Neuronal stem cell (in vitro differentiated cells): ENCODE results near the gene ARHGEF9.

Experiments
- DNase-seq: peaks from one replicate; pipeline ENCODE4 v3.0.0-alpha.2; 2013; ENCODE audit warnings: low spot score
- H2AFZ ChIP-seq: one replicate; pipeline ENCODE4 v1.6.1; 2013; ENCODE audit warnings: mild to moderate bottlenecking, low read length, inconsistent platforms
- H2AK5ac ChIP-seq: 2 replicates; pipeline ENCODE4 v1.6.1; 2013; ENCODE audit warnings: low read depth, mild to moderate bottlenecking, inconsistent platforms, low read length, moderate library complexity, mixed read lengths
- H2BK120ac ChIP-seq: 2 replicates; pipeline ENCODE4 v1.6.1; 2013; ENCODE audit warnings: low read depth, mild to moderate bottlenecking, inconsistent platforms, low read length, moderate library complexity, mixed read lengths
- H2BK12ac ChIP-seq: one replicate; pipeline ENCODE4 v1.6.1; 2013; ENCODE audit warnings: low read length, inconsistent platforms
- H2BK15ac ChIP-seq: 2 replicates; pipeline ENCODE4 v1.6.1; 2013; ENCODE audit warnings: mild to moderate bottlenecking, low read length, inconsistent platforms, mixed read lengths
- H2BK5ac ChIP-seq: one replicate; pipeline ENCODE4 v1.6.1; 2013; ENCODE audit warnings: inconsistent platforms, mild to moderate bottlenecking, low read length, moderate library complexity
- H3K14ac ChIP-seq: one replicate; pipeline ENCODE4 v1.6.1; 2013; ENCODE audit warnings: low read length, inconsistent platforms
- H3K18ac ChIP-seq: 2 replicates; pipeline ENCODE4 v1.6.1; 2013; ENCODE audit warnings: low read length, inconsistent platforms
- H3K23ac ChIP-seq: 2 replicates; pipeline ENCODE4 v1.6.1; 2013; ENCODE audit warnings: low read depth, mild to moderate bottlenecking, mixed read lengths, low read length, inconsistent platforms; ENCODE audit not compliant: poor library complexity
- H3K27ac ChIP-seq: replicated peaks from 3 replicates; pipeline ENCODE4 v1.5.1; 2013; ENCODE audit warnings: low read length, inconsistent platforms
- H3K27me3 ChIP-seq, 3 experiments: 2 replicates each; pipeline ENCODE4 v1.6.1; 2013; ENCODE audit warnings: low read length in 3 of 3, mild to moderate bottlenecking in 2 of 3, inconsistent platforms in 1 of 3, low read depth in 1 of 3, mixed read lengths in 1 of 3, moderate library complexity in 1 of 3; ENCODE audit not compliant: control insufficient read depth in 3 of 3, insufficient read depth in 3 of 3
- H3K36me3 ChIP-seq, 2 donors: replicated peaks in 1 of 2; 2 replicates each; pipeline ENCODE4 v1.6.1; 2013; ENCODE audit warnings: low read length in 2 of 2; ENCODE audit not compliant: control insufficient read depth in 2 of 2, insufficient read depth in 2 of 2
- H3K4ac ChIP-seq: 2 replicates; pipeline ENCODE4 v1.6.1; 2013; ENCODE audit warnings: inconsistent platforms, mild to moderate bottlenecking, low read length, moderate library complexity
- H3K4me1 ChIP-seq, 2 donors: 1 replicate in 1 of 2; 2 replicates in 1 of 2; pipeline ENCODE4 v1.6.1; 2013; ENCODE audit warnings: low read length in 2 of 2, low read depth in 1 of 2; ENCODE audit not compliant: control insufficient read depth in 2 of 2, insufficient read depth in 1 of 2
- H3K4me2 ChIP-seq: one replicate; pipeline ENCODE4 v1.6.1; 2013; ENCODE audit warnings: mild to moderate bottlenecking, low read length, inconsistent platforms; ENCODE audit not compliant: insufficient read depth, poor library complexity, severe bottlenecking
- H3K4me3 ChIP-seq, 2 donors: 2 replicates each; pipeline ENCODE4 v1.5.1; 2013; ENCODE audit warnings: low read length in 2 of 2, mild to moderate bottlenecking in 2 of 2, inconsistent platforms in 1 of 2, moderate library complexity in 1 of 2
- H3K79me1 ChIP-seq: one replicate; pipeline ENCODE4 v1.6.1; 2013; ENCODE audit warnings: low read depth, mild to moderate bottlenecking, inconsistent platforms, low read length, moderate library complexity
- H3K9ac ChIP-seq: one replicate; pipeline ENCODE4 v1.6.1; 2013; ENCODE audit warnings: mild to moderate bottlenecking, low read depth, low read length, inconsistent platforms; ENCODE audit not compliant: poor library complexity
- H3K9me3 ChIP-seq, 2 donors: replicated peaks in 1 of 2; 2 replicates each; pipeline versions ENCODE3 to v1.6.1; 2013; ENCODE audit warnings: low read length in 2 of 2, mild to moderate bottlenecking in 2 of 2, inconsistent platforms in 1 of 2, low read depth in 1 of 2, mixed read lengths in 1 of 2, moderate library complexity in 1 of 2; ENCODE audit not compliant: control insufficient read depth in 2 of 2, insufficient read depth in 1 of 2
- H4K8ac ChIP-seq: one replicate; pipeline ENCODE4 v1.6.1; 2013; ENCODE audit warnings: low read depth, mild to moderate bottlenecking, inconsistent platforms, low read length, moderate library complexity
- H4K91ac ChIP-seq: one replicate; pipeline ENCODE4 v1.6.1; 2013; ENCODE audit warnings: low read length, low read depth, mild to moderate bottlenecking, inconsistent platforms; ENCODE audit not compliant: poor library complexity
- WGBS, 2 donors: extraction: QIAGEN DNeasy Blood & Tissue Kit; methylation state at CpG; one replicate each; pipeline ENCODE4 v1.1.7; 2013; ENCODE audit warnings: missing lambda C conversion rate in 2 of 2, mixed read lengths in 1 of 2; ENCODE audit not compliant: insufficient read length in 2 of 2, insufficient replicate concordance in 1 of 2; ENCODE audit errors: extremely low coverage in 2 of 2; 5-methylcytosine and 5-hydroxymethylcytosine counted together

Gene ARHGEF9

DNA sequence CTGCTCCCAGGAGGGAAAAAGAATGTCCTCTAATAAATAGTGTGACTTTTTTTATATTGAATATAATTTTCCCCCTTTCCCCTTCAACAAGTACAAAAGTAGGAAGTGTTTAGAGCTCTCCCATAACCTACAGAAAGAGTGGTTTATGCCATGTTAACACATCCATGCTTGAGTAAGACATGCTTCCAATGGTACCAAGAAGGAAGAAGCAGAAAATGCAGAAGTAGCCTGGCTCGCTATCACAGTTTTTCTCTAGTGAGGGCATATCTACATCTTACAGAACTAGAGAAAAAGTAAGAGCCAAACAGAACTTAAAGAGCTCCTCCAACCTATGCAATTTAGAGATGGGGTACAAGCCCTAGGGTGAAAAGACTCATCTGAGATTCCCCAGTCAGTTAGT lies 82.5 kb downstream of the ARHGEF9 start:
- Histone ChIP-seq H2AK5ac (no peak overlapping the region), H3K4me3 (no peak overlapping the region), H3K36me3 (peaks cover 13 to 87% of the 10 kb centered on the region in 2 donors), H3K23ac (no peak overlapping the region), H3K18ac (no peak overlapping the region), H3K4me1 (no peaks in the 10 kb centered on the region), H2BK120ac (no peak overlapping the region), H2AFZ (no peak overlapping the region), H3K9me3 (peaks cover 3 to 12% of the 10 kb centered on the region in 2 donors), H4K8ac (no peak overlapping the region), H3K27ac (no peak overlapping the region), H2BK12ac (no peak overlapping the region), H4K91ac (no peak overlapping the region), H2BK5ac (no peak overlapping the region), H3K4ac (no peak overlapping the region), H3K9ac (no peak overlapping the region), H3K14ac (no peak overlapping the region), H3K79me1 (no peaks in the 10 kb centered on the region), H3K27me3 (no peaks in the 10 kb centered on the region), H3K4me2 (no peak overlapping the region), H2BK15ac (no peak overlapping the region)
- no CpG with 5 or more reads among the region's 1 CpG for WGBS, 2 donors
- DNase-seq, result no peak

DNA sequence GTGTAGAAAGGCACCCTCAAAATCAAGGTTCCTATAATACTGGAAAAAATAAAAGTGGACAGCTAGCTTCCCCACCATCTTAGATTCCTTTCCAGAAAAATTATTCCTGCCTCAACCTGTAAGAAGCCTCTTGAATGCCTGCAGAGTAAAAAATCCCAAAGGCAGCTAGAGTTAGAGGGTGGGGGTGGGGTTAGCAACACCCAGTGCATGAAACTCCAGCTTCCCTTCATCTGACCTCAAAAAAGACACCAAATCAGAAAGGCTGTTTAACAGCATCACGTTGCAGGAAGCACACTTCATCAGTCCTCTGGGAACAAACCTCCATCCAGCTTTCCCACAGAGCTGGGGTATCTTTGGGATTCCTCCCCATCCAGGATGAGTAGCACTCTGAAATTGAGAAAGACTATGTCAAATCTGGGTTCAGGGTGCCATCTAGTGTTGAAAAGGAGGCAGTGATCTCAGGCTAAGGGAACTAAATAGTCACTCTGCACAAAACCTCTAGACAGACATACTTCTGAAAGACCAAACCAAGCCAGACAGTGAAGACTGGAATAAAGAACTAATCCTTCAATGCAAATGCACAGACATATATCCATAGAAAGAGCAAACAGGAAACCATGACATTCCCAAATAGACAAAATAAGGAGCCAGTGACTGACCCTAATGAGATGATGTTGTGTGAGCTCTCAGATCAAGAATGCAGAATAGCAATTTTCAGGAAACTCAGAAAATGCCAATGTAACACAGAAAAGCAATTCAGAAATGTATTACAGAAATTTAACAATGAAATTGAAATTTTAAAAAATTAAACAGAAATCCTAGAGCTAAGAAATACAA lies 97.9 kb downstream of the ARHGEF9 start:
- Histone ChIP-seq H3K4me2 (no peak overlapping the region), H3K4me3 (no peak overlapping the region), H3K9me3 (peaks cover 0 to 9% of the 10 kb centered on the region in 2 donors)

DNA sequence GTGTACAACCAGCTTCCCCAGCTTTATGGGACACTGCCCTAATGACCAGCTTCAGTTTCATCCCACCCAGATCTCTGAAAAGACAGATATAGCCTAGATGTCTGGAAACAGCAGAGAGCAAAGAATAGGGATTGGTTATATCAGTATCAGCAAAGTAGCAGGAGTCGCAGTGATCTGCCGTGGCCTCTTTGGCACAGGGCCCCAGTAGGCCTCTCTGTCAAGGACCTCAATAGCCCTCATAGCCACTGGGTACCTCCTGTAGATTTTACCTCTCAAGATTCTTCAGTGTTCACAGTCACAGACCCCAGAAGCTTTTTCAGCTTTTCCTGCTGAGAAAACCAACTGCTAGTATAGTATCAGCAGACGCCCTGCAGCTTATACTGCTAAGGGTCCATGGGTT lies 104.6 kb downstream of the ARHGEF9 start:
- H4K8ac ChIP-seq, result no peak overlapping the region
- no peak overlapping the region for H2AFZ ChIP-seq
- no peaks in the 10 kb centered on the region for H3K4me1 ChIP-seq
- no peak overlapping the region for H3K14ac ChIP-seq
- H2BK120ac ChIP-seq, result no peak overlapping the region
- peaks cover 12 to 21% of the 10 kb centered on the region in 2 donors for H3K36me3 ChIP-seq
- no peak overlapping the region for H2BK5ac ChIP-seq
- H3K4ac ChIP-seq, result no peak overlapping the region
- H2AK5ac ChIP-seq, result no peak overlapping the region
- WGBS, 2 donors, result no CpG with 5 or more reads among the region's 3 CpGs
- H4K91ac ChIP-seq, result no peak overlapping the region
- no peak overlapping the region for H2BK12ac ChIP-seq
- H3K9ac ChIP-seq, result no peak overlapping the region
- no peaks in the 10 kb centered on the region for H3K27me3 ChIP-seq
- no peak overlapping the region for H3K4me2 ChIP-seq
- no peak overlapping the region for H2BK15ac ChIP-seq
- peaks cover 0 to 6% of the 10 kb centered on the region in 2 donors for H3K9me3 ChIP-seq
- H3K4me3 ChIP-seq, result no peak overlapping the region
- no peak overlapping the region for H3K23ac ChIP-seq
- DNase-seq, result no peak
- H3K18ac ChIP-seq, result no peak overlapping the region
- no peak overlapping the region for H3K27ac ChIP-seq
- H3K79me1 ChIP-seq, result no peaks in the 10 kb centered on the region

More for the DNA sequence above, 97.9 kb downstream of the ARHGEF9 start:
- no CpG with 5 or more reads among the region's 1 CpG for WGBS, 2 donors
- no peak overlapping the region for H3K9ac ChIP-seq
- no peak overlapping the region for H3K4ac ChIP-seq
- H2AFZ ChIP-seq, result no peak overlapping the region
- H3K36me3 ChIP-seq, result no peaks in the 10 kb centered on the region
- H3K27ac ChIP-seq, result no peak overlapping the region
- no peak overlapping the region for H4K8ac ChIP-seq
- no peak overlapping the region for H2AK5ac ChIP-seq
- H3K23ac ChIP-seq, result no peak overlapping the region
- peak; percentile 21 for DNase-seq
- H2BK120ac ChIP-seq, result no peak overlapping the region
- H3K79me1 ChIP-seq, result no peaks in the 10 kb centered on the region
- H3K27me3 ChIP-seq, result no peaks in the 10 kb centered on the region
- H3K4me1 ChIP-seq, result no peaks in the 10 kb centered on the region
- H2BK12ac ChIP-seq, result no peak overlapping the region
- no peak overlapping the region for H3K14ac ChIP-seq
- no peak overlapping the region for H3K18ac ChIP-seq
- no peak overlapping the region for H2BK5ac ChIP-seq
- H2BK15ac ChIP-seq, result no peak overlapping the region
- H4K91ac ChIP-seq, result no peak overlapping the region

DNA sequence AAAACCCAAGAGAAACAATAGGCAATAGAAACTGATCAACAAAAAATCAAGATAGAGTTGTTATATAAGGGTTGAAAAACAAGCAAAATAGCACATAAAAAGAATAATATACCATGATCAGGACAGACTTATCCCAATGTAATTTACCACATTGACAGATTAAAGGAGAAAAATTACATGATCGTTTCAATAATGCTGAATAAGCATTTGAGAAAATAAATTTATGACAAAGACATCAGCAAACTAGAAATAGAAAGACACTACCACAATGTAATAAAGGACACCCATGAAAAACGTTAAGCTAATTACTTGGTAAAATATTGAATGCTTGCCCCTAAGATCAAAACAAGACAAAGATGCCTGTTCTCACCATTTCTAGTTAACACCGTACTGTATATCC lies 105.6 kb downstream of the ARHGEF9 start:
- Histone ChIP-seq H3K9me3 (peaks cover 0 to 6% of the 10 kb centered on the region in 2 donors), H3K4ac (no peak overlapping the region), H2BK120ac (no peak overlapping the region), H3K18ac (no peak overlapping the region), H2BK12ac (no peak overlapping the region), H3K27me3 (no peaks in the 10 kb centered on the region), H3K79me1 (no peaks in the 10 kb centered on the region), H2AK5ac (no peak overlapping the region), H3K14ac (no peak overlapping the region), H3K4me3 (no peak overlapping the region), H4K8ac (no peak overlapping the region), H3K4me2 (no peak overlapping the region), H2BK15ac (no peak overlapping the region), H2BK5ac (no peak overlapping the region), H3K9ac (no peak overlapping the region), H3K23ac (no peak overlapping the region), H2AFZ (no peak overlapping the region), H4K91ac (no peak overlapping the region), H3K4me1 (no peaks in the 10 kb centered on the region), H3K27ac (no peak overlapping the region), H3K36me3 (peaks cover 12 to 31% of the 10 kb centered on the region in 2 donors)
- no peak for DNase-seq
- WGBS, 2 donors, result no CpG with 5 or more reads among the region's 3 CpGs
